IPS DF 6.9 (cell line): ENCODE data around the gene CCNA2.

Experiments used
- DNase-seq: peaks from one replicate; pipeline ENCODE4 v3.0.0-alpha.2; 2013; ENCODE audit warnings: low read depth, low spot score
- H3K27ac ChIP-seq: one replicate; pipeline ENCODE4 v1.5.1; 2013; ENCODE audit warnings: low read length, control low read depth
- H3K27me3 ChIP-seq: 2 replicates; pipeline ENCODE4 v1.6.1; 2013; ENCODE audit warnings: mild to moderate bottlenecking, low read length; ENCODE audit not compliant: control insufficient read depth, insufficient read depth
- H3K36me3 ChIP-seq: 2 replicates; pipeline ENCODE4 v1.6.1; 2013; ENCODE audit warnings: low read length; ENCODE audit not compliant: control insufficient read depth, insufficient read depth
- H3K4me1 ChIP-seq: 2 replicates; pipeline ENCODE4 v1.6.1; 2013; ENCODE audit warnings: low read length; ENCODE audit not compliant: control insufficient read depth, insufficient read depth
- H3K4me3 ChIP-seq: 2 replicates; pipeline ENCODE4 v1.5.1; 2013; ENCODE audit warnings: mild to moderate bottlenecking, low read length
- H3K9me3 ChIP-seq: 2 replicates; pipeline ENCODE4 v1.6.1; 2013; ENCODE audit warnings: low read length, inconsistent platforms; ENCODE audit not compliant: control insufficient read depth, insufficient read depth
- WGBS: extraction: QIAGEN DNeasy Blood & Tissue Kit; methylation state at CpG from one replicate; pipeline ENCODE4 v1.1.7; 2013; ENCODE audit warnings: mixed read lengths, missing lambda C conversion rate; ENCODE audit not compliant: insufficient read length, insufficient coverage; 5-methylcytosine and 5-hydroxymethylcytosine counted together

The CCNA2 gene

DNA sequence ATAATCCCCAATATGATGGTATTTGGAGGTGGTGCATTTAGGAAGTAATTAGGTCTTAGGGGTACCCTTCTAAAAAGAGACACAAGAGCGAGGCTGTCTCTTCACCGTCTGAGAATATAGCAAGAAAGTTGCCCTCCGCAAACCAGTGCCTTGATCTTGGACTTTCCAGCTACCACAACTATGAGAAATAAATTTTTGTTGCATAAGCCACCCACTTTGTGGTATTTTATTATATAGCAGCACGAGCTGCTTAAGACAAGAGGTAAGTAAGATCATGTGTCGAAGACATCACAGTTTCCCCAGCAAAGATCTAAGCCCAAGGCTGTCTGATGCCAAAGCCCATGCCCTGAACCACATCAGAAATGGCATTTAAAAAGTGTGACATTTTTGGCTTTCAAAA is 32.2 kb downstream of the CCNA2 start:
- no CpG with 5 or more reads among the region's 5 CpGs for WGBS

DNA sequence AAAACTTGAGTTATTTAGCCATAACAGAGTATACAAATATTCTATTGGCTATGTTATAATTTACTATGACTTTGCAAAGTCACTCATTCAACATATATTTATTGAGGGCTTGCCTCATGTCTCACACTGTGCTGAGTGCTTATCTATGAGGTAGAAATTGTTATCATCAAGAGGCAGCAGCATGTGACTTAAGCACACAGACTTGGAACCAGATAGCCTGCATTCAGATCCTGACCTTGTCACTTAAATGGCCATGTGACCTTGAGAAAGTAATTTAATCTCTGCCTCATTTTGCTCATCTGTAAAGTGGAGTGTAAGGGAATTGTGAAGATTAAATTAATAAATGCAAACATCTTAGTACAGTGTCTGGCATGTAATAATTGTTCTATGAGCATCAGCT is 32.7 kb downstream of the CCNA2 start:
- H3K27me3 ChIP-seq: no peaks in the 10 kb centered on the region
- H3K27ac ChIP-seq: no peak overlapping the region
- no peak for DNase-seq

More for the DNA sequence above, 32.2 kb downstream of the CCNA2 start:
- Histone ChIP-seq H3K4me3 (no peak overlapping the region), H3K36me3 (no peaks in the 10 kb centered on the region), H3K9me3 (no peaks in the 10 kb centered on the region), H3K27me3 (no peaks in the 10 kb centered on the region), H3K27ac (no peak overlapping the region), H3K4me1 (peaks cover 3% of the 10 kb centered on the region; the same call in 1 of the 2 replicates)
- no peak for DNase-seq

DNA sequence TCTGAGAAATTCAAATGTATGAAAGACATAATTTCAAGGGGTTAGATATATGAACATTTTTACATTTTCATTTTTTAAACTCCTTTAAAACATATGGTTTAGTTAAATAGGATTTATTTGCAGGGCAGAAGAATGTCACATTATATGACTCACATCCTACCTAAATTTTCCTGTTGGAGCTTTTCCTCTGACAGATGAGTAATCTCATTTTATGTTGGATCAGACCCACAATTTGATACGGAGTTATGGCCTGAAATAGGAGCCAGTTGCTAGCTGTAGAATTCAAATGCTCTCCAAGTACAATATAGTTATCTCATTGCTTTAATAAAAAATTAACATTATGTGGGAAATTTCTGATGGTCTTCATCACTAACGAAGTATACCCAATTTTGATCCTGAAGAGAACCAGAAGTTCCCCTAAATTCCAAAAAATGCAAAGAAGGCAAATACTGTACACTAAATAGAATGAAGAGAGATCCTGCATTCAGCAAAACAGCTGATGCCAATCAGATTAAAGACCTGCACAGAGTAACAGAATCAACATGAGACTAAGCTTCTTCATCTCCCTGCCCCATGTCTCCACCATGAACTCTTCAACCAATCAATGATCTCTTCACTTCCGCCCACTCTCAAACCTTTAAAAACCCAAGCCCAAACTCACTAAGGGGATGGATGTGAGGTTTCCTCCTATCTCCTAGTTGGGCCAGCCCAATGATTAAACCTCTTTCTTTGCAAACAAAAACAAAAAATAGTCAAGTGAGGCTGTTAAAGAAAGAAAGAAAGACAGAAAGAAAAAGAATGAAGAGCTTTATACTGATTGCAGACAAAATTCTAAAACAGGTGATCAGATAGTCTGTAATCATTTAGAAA is 33.5 kb downstream of the CCNA2 start:
- H3K27me3 ChIP-seq: no peaks in the 10 kb centered on the region
- no peak overlapping the region for H3K27ac ChIP-seq
- H3K4me1 ChIP-seq: peaks cover 2% of the 10 kb centered on the region; the same call in 1 of the 2 replicates
- no peaks in the 10 kb centered on the region for H3K9me3 ChIP-seq
- 100% methylated on average over 1 of the region's 3 CpGs for WGBS
- no peak for DNase-seq
- H3K36me3 ChIP-seq: no peaks in the 10 kb centered on the region
- no peak overlapping the region for H3K4me3 ChIP-seq

More for the DNA sequence above, 32.7 kb downstream of the CCNA2 start:
- Histone ChIP-seq H3K4me3 (no peak overlapping the region), H3K4me1 (peaks cover 3% of the 10 kb centered on the region; the same call in 1 of the 2 replicates), H3K9me3 (no peaks in the 10 kb centered on the region), H3K36me3 (no peaks in the 10 kb centered on the region)

DNA sequence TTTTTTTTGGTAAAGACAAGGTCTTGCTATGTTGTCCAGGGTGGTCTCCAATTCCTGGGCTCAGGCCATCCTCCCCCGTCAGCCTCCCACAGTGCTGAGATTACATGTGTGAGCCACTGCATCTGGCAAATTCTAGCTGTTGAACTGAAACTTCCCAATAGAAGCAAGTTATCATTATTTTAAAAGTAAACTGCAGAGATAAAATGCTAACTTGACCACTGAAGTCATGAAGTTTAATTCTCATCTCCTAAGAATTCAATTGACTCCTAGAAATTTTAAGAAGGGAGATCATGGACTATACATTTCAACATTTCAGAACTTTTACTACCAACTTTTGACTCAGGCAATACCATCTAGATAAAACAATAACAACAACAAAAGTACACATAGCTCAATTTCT is 34.2 kb downstream of the CCNA2 start:
- H3K27me3 ChIP-seq: no peaks in the 10 kb centered on the region
- no peaks in the 10 kb centered on the region for H3K9me3 ChIP-seq
- peaks cover under 1% of the 10 kb centered on the region; the same call in 1 of the 2 replicates for H3K4me1 ChIP-seq
- no peaks in the 10 kb centered on the region for H3K36me3 ChIP-seq
- H3K4me3 ChIP-seq: no peak overlapping the region
- DNase-seq: no peak
- no peak overlapping the region for H3K27ac ChIP-seq
- no CpG with 5 or more reads among the region's 1 CpG for WGBS

DNA sequence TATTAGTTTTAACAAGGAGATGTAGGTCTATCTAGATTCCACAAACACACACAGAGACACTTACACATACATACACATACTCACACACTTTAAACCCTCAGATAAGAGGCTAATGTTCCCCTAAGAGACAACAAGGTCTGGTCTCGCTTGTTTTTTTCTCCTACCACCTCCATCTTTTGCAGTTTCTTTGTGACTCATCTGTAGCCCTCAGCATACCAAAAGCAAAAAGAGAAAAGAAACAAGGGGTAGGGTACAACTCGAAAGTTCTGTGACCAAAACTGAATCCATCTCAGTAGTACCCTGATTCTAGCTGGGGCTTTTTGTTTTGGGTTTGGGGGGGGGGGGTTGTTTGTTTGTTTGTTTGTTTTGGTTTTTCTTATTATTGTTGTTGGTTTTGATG is 34.8 kb downstream of the CCNA2 start:
- WGBS: no CpG with 5 or more reads among the region's 2 CpGs
- Histone ChIP-seq H3K36me3 (no peaks in the 10 kb centered on the region), H3K4me3 (no peak overlapping the region), H3K27me3 (no peaks in the 10 kb centered on the region), H3K27ac (no peak overlapping the region), H3K9me3 (no peaks in the 10 kb centered on the region), H3K4me1 (no peaks in the 10 kb centered on the region)
- no peak for DNase-seq

DNA sequence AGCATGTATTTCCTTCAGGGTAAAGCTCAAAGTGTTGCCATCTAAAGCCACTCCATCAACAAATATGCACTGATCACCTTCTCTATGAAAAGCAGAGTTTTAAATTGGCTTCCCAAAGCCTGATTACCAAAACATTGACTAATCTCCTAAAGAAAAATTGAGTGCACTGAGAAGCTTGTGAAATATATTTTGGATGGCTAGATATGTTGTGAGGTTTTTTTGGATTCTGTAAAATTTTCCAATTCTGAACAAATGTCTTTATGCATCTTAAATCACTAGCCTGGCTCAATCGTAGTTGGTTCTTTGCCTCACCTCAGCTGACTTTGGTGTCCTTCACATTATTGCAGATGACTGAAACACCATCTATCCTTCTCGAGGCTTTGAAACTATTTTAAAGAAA is 37.5 kb downstream of the CCNA2 start:
- Histone ChIP-seq H3K9me3 (no peaks in the 10 kb centered on the region), H3K27ac (no peak overlapping the region), H3K36me3 (no peaks in the 10 kb centered on the region), H3K4me3 (no peak overlapping the region), H3K4me1 (no peaks in the 10 kb centered on the region), H3K27me3 (no peaks in the 10 kb centered on the region)
- WGBS: no CpG with 5 or more reads among the region's 2 CpGs
- DNase-seq: no peak

DNA sequence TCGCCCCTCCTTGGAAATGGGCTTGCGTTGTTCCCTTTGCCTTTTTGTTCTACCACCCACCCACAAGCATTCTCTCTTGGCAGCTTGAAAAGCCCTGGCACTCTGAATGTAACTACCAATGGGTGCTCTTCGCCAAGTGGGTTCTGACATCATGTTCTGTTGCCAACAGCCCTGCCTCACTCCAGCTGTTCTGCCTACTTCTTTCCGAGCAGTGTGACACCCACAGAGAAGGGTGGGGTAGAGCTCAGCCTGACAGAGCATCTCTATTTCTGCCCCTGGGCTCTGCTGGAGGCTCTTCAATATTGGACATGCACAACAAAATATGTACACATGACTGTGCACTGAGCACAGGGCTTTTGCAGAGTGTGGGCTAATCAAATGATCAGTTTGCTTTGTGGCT is 38.2 kb downstream of the CCNA2 start:
- Histone ChIP-seq H3K27ac (no peak overlapping the region), H3K27me3 (no peaks in the 10 kb centered on the region), H3K4me1 (no peaks in the 10 kb centered on the region), H3K9me3 (no peaks in the 10 kb centered on the region), H3K4me3 (no peak overlapping the region), H3K36me3 (no peaks in the 10 kb centered on the region)
- WGBS: no CpG with 5 or more reads among the region's 4 CpGs
- DNase-seq: no peak

DNA sequence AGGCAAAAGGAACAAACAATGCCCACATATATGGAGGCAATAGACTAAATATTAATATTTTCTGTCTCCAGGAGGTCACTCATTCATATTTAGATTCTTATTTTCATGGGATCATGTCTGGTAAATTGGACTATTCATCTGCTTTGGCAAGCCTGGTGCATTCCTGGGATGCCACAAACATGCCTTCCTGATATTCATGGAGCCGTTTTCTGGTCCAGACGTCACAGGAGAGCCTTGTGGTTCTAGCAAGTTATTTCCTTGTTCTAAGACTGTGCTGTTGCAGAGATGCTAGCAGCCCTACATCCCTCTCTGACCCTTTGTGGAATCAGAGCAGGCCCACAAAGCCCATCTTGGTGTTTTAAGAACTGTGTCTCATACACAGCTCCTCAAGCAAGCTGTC is 38.7 kb downstream of the CCNA2 start:
- WGBS: no CpG with 5 or more reads among the region's 2 CpGs
- Histone ChIP-seq H3K9me3 (no peaks in the 10 kb centered on the region), H3K4me3 (no peak overlapping the region), H3K4me1 (no peaks in the 10 kb centered on the region), H3K27ac (no peak overlapping the region), H3K36me3 (no peaks in the 10 kb centered on the region), H3K27me3 (no peaks in the 10 kb centered on the region)
- no peak for DNase-seq

DNA sequence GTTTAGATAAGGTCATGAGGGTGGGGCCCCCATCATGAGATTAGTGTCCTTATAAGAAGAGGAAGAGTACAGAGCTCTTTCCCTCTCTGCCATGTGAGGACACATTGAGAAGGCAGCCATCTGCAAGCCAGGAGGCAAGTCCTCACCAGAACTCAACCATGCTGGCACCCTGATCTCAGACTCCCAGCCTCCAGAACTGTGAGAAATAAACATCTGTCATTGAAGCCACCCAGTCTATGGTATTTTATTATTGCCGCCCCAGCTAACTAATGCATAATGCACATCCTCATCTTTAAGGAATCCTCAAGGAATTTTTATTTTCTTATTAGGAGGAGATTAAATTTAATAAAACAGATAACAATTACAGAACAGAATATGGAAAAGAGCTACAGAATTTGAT is 39.3 kb downstream of the CCNA2 start:
- Histone ChIP-seq H3K4me1 (no peaks in the 10 kb centered on the region), H3K9me3 (no peaks in the 10 kb centered on the region), H3K36me3 (no peaks in the 10 kb centered on the region), H3K4me3 (no peak overlapping the region), H3K27ac (no peak overlapping the region), H3K27me3 (no peaks in the 10 kb centered on the region)
- no CpG with 5 or more reads among the region's 1 CpG for WGBS
- no peak for DNase-seq

DNA sequence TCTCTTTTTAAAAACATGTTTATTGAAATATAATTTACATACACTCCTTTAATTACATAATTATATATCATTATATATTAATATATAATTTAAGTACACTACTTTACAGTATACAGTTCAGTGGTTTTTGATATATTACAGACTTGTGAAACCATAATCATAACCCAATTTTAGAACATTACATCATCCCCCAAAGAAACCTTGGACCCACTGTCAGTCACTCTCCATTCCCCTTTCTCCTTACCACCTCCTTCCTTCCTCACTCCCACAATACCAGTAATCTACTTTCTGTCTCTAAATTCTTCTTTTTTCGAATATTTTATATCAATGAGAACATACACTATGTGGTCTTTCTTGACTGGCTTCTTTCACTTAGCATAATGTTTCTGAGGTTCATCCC is 40.5 kb downstream of the CCNA2 start:
- Histone ChIP-seq H3K9me3 (no peaks in the 10 kb centered on the region), H3K4me3 (no peak overlapping the region), H3K36me3 (no peaks in the 10 kb centered on the region), H3K4me1 (no peaks in the 10 kb centered on the region), H3K27me3 (no peaks in the 10 kb centered on the region), H3K27ac (no peak overlapping the region)
- no peak for DNase-seq
- WGBS: 100% methylated on average over 1 of the region's 1 CpG
